NCI-H187 (cell line): ENCODE data around the gene RAPGEF2.
A peak's percentile ranks its signal among the peaks of the same experiment; 100 is the strongest.

Source experiments
- DNase-seq, 2 experiments: peaks; one replicate each; lab custom pipeline; 2025; lab: John Stamatoyannopoulos, UW

RAPGEF2 gene

GRCh38 chr4:159197260-159197884, 94.5 kb downstream of the RAPGEF2 start:
- DNase-seq: no peak

GRCh38 chr4:159197885-159198269, 95.0 kb downstream of the RAPGEF2 start:
- no peak for DNase-seq

- no peak for DNase-seq
Measured at GRCh38 chr4:159199826-159200225, 96.9 kb downstream of the RAPGEF2 start.

- DNase-seq: peak in 1 of 2 experiments; percentile 9
Measured at GRCh38 chr4:159201168-159201567, 98.3 kb downstream of the RAPGEF2 start.

- DNase-seq: no peak
Measured at GRCh38 chr4:159204566-159204965, 101.7 kb downstream of the RAPGEF2 start.

- DNase-seq: no peak
Measured at GRCh38 chr4:159205466-159205865, 102.6 kb downstream of the RAPGEF2 start.

- DNase-seq: no peak
Measured at GRCh38 chr4:159206427-159206871, 103.6 kb downstream of the RAPGEF2 start.

GRCh38 chr4:159209249-159209648, 106.4 kb downstream of the RAPGEF2 start:
- no peak for DNase-seq

- DNase-seq: no peak
Measured at GRCh38 chr4:159210975-159211374, 108.1 kb downstream of the RAPGEF2 start.

GRCh38 chr4:159212675-159213293, 109.9 kb downstream of the RAPGEF2 start:
- no peak for DNase-seq

- no peak for DNase-seq
Measured at GRCh38 chr4:159216834-159217233, 114.0 kb downstream of the RAPGEF2 start.

- DNase-seq: no peak
Measured at GRCh38 chr4:159219862-159220261, 117.0 kb downstream of the RAPGEF2 start.

- no peak for DNase-seq
Measured at GRCh38 chr4:159220353-159220752, 117.5 kb downstream of the RAPGEF2 start.

- DNase-seq: no peak
Measured at GRCh38 chr4:159221280-159221679, 118.4 kb downstream of the RAPGEF2 start.

- DNase-seq: no peak
Measured at GRCh38 chr4:159222043-159222552, 119.2 kb downstream of the RAPGEF2 start.

GRCh38 chr4:159224408-159224807, 121.5 kb downstream of the RAPGEF2 start:
- DNase-seq: no peak

GRCh38 chr4:159227378-159227777, 124.5 kb downstream of the RAPGEF2 start:
- DNase-seq: no peak

GRCh38 chr4:159227984-159228383, 125.1 kb downstream of the RAPGEF2 start:
- DNase-seq: no peak

- no peak for DNase-seq
Measured at GRCh38 chr4:159229164-159229563, 126.3 kb downstream of the RAPGEF2 start.

- DNase-seq: no peak
Measured at GRCh38 chr4:159232465-159233106, 129.7 kb downstream of the RAPGEF2 start.

- no peak for DNase-seq
Measured at GRCh38 chr4:159235779-159236368, 133.0 kb downstream of the RAPGEF2 start.

GRCh38 chr4:159237975-159238374, 135.1 kb downstream of the RAPGEF2 start:
- DNase-seq: no peak

- DNase-seq: no peak
Measured at GRCh38 chr4:159238631-159239030, 135.8 kb downstream of the RAPGEF2 start.
